HG02610 (cell line): ENCODE measurements around the gene PLAC1.
A peak's percentile ranks its signal among the peaks of the same experiment; 100 is the strongest.

Source experiments
- ATAC-seq: cut with Tn5 transposase; IDR thresholded peaks from one replicate; pipeline ENCODE4 v1.9.1; 2021; ENCODE audit warnings: mild to moderate bottlenecking, moderate library complexity; ENCODE audit not compliant: unreplicated experiment

The PLAC1 gene

GRCh38 chrX:134632355-134632754 is 25.9 kb downstream of the PLAC1 start:
- no peak for ATAC-seq

DNA sequence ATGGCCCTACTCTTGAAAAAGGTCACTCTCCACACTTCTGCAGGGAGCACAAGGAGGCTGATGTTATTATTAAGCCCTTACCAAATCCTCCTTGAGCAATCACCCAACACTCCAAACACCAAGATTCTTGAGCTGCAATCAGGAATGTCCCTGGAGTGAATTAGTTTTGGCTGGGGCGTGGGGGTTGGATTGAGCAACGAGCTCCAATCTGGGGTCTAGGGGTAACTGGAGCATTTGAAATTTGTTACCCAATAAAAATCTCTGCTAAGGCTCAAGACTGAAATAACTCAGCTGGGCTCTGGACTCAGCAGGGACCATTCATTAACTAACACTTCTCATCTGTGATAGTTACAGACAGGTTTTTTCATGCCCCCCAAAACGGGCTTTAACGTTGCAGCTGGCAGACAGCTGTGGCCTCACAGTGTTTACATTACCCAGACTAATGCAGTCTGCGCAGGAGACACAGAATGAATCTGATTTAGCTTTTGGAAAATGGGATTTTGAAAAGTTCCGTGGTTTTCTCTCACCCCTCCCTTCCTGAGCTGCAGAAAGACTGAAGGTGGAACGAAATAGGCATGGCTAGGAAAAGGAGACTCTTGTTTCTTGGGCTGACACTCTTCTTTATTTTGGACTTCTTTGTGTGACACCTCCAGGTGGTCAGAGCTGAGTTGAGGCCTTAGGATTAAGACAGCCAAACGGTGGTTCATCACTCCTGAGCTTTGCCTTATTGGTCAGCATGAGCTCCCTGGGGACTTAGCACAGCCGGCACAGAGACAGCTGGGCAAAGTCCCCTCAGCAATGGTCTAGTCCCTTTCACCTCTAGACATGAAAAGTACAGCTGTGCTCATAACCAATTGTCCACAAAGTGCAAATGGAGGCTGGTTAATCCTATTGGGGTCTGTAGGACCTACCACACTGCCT is 26.6 kb downstream of the PLAC1 start:
- no peak for ATAC-seq

- ATAC-seq = no peak
Measured at GRCh38 chrX:134628663-134629062, 29.6 kb downstream of the PLAC1 start.

GRCh38 chrX:134626434-134626833 is 31.8 kb downstream of the PLAC1 start:
- no peak for ATAC-seq

DNA sequence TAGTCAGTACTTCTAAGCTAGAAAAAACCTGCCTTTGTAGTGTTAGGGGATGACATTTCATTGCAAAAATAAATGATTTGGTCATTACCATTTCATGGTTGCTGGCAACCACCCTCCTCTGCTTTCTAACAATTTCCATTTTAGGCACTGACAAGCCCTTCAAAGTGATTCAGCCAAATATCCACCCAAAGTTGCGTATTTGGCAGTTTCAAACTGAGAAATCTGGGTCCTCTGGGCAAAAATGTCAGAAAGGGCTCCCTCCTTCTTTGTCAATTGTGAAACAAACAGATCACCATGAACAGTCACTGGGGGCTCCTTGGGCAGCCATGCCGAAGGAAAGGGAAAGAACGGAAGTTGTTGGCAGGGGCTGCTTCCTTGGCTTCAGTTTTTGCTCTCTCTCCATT is 33.0 kb downstream of the PLAC1 start:
- no peak for ATAC-seq

GRCh38 chrX:134624046-134624430 is 34.2 kb downstream of the PLAC1 start:
- ATAC-seq = no peak

GRCh38 chrX:134623293-134624045 is 34.8 kb downstream of the PLAC1 start:
- ATAC-seq = no peak

- ATAC-seq = no peak
Measured at GRCh38 chrX:134622813-134623185, 35.5 kb downstream of the PLAC1 start.

- peak; percentile 98 for ATAC-seq
Measured at GRCh38 chrX:134622056-134622812, 36.0 kb downstream of the PLAC1 start.

DNA sequence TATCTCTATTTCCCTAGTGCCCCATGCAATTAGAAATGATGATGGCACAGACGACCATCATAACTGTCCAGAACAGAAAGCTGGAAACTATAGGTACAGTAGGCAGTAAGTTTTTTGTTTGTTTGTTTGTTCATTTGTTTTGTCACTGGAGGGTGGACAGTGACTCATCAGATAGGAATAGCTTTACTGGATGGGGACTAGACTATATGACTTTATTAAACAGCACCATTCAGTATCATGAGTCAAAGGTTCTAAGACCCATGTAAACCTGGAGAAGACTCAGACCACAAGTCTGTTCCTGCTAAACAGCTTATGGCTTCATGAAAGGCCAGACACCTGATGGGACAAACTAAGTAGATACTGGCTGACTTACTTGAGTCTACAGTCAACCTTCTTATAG is 38.4 kb downstream of the PLAC1 start:
- ATAC-seq = no peak

DNA sequence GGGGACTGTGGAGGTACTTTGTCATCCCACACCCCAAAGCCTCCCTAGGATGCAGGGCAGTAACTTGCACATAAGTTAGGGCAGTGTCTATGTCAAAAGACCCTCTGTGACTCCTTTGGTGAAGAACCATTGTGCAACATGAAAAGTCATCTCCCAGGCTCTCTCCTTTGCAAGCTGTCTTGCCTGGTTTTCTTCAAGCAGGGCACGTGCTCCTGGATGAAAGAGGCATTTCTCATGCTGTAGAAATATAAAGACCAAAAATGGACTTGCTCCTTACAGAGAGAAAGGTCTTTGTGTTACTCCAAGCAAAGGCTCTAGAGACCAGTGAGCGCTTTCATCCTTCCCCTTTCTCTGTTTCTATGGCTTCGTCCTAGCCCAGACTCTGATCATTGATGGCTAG is 44.9 kb downstream of the PLAC1 start:
- no peak for ATAC-seq

GRCh38 chrX:134608153-134608552 is 50.1 kb downstream of the PLAC1 start:
- ATAC-seq = no peak

DNA sequence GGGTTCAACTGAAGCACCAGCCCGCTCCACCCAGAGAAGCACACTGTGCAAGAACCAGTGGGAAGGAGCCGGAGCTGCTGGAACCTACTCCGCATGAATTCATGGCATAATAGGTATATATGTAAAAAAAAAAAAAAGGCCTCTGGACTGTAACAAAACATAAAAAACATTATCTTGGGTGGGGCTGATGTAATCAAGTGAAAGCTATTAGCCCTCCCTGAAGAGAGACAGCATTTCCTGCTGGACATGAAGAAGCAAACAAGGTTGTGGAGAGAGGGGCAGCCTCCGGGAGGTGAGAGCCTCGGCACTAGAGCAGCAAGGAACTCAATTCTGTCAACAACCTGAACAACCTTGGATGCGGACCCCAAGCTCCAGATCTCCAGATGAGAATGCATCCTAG is 50.7 kb downstream of the PLAC1 start:
- ATAC-seq = no peak

DNA sequence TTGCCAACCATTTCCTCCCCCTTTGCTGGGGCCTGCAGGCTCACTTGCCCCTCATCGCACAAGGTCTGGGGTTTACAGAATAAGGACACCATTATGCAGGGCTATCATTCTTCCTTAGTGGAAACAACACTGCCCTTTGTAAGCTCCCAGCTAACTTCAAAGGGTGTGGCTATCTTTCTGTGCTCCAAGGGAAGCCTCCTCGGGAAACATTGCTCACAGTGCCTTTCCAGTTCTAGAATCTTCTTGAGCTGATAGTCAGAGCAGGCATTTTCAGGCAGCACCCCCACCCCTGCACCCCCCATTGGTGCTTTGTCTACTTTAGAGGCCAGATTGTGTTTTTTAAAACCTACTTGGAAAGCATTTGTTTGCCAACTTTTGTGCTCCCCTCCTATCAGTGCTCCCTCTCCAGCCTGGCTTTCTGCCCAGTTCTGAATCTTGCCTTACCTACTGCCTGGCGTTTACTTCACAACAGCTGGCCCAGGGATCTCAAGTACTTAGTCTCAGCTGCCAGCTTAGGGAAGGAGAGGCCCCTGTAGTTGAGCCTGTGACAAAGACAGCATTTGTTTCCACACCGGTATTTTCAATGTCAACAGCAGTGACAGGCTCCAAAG is 53.5 kb downstream of the PLAC1 start:
- ATAC-seq = no peak

DNA sequence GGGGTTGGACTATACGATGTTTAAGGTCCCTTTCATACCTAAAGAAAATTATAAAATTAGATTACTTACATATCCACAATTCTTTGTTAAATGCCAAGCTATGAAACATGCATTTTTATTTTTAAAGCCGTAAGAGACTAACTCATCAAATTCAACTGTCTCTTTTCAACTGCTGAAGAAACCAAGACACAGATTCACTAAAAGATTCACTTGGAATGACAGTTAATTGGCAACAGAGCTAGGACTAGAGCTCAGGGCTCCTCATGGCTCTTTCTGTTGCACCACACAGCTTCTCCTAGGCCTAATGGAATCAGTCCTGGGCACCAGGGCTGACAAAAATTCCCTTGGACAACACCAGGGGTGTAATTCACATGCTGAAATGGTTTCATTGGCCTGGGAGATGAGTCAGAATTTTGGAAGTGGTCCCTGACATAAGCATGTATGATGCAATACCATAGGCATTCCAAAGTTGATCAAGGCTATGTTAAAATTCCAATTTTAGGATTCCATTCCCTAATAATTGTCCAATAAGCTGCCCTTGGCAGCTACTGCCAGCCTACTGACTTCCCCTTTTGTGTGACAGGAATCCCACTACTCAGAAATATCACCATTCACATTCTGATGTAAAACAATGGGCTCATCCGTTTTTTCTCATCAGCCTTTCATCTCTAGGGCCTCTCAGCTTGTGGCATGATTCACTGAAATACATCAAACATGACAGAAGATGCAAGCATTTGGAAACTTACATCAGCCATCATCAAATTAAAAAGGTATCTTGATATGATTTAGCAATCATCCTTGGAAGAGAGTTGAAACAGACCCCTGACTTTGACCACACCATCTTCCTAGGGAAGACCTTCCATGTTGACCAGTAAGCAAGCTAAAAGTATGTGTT is 54.2 kb downstream of the PLAC1 start:
- ATAC-seq = no peak

DNA sequence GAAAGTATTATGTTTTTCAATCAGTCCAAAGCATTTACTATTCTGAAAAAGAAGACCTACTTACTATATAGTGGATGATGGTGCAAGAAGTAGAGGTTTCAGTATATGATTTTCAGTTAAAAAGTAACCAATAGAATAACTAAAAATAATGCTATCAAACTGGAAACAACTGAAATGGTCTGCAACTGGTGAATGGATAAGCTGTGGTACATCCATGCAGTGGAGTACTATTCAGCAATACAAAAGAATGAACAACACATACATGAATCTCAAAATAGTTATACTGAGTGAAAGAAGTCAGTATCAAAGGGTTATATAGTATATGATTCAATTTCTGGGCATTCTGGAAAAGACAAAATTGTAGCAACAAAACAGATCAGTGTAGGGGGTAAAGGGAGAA is 55.9 kb downstream of the PLAC1 start:
- no peak for ATAC-seq

- ATAC-seq = no peak
Measured at GRCh38 chrX:134601240-134601765, 57.0 kb downstream of the PLAC1 start.

DNA sequence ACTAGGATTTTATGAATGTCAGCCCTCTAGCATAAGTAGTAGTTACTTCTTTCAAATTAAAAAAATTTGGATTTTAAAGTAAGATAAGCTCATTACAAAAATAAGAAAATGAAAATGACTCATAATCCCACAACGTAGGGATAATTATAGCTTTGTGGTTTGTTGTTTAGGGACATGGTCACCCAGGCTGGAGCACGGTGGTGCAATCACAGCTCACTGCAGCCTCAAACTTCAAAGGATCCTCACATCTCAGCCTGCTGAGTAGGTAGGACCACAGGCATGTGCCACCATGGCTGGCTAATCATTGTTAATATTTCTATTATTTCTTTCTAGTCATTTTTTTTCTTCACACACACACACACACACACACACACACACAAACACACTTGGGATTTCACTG is 57.6 kb downstream of the PLAC1 start:
- no peak for ATAC-seq

GRCh38 chrX:134599184-134599914 is 58.9 kb downstream of the PLAC1 start:
- no peak for ATAC-seq
